B cell (primary cell): Measurements from ENCODE around the gene STAT5B. TPM values are rescaled to one million over a fixed set of nuclear protein-coding genes. Genes with fewer than 3 reads are reported as not detected.

Experiments used
- ATAC-seq: fragments of 200-7000 bp; cut with Tn5 transposase; one replicate; pipeline ENCODE4 v1.10.0; 2021; ENCODE audit warnings: low read depth, mild to moderate bottlenecking, moderate number of reproducible peaks, moderate library complexity
- CTCF ChIA-PET: fragments of 350-600 bp; sonication (Branson Sonifier 250); formaldehyde crosslinking; loops from one replicate; lab custom pipeline; 2021; ENCODE audit warnings: antibody characterized with exemption, inconsistent platforms; lab: Charles Lee
- POLR2A ChIA-PET: fragments of 350-600 bp; sonication (Branson Sonifier 250); formaldehyde crosslinking; loops from one replicate; lab custom pipeline; 2021; ENCODE audit warnings: antibody characterized with exemption; lab: Charles Lee
- DNase-seq: peaks from one replicate; pipeline ENCODE4 v3.0.0; 2013
- H2AFZ ChIP-seq: 2 replicates; pipeline ENCODE4 v1.6.1; 2012; ENCODE audit warnings: mild to moderate bottlenecking, low read depth, low read length; ENCODE audit not compliant: insufficient read depth, poor library complexity, severe bottlenecking
- H3K27ac ChIP-seq, 2 donors: 1 replicate in 1 of 2; 2 replicates in 1 of 2; pipeline ENCODE4 v1.5.1; 2012 to 2013; ENCODE audit warnings: low read length in 2 of 2, mild to moderate bottlenecking in 2 of 2, moderate library complexity in 1 of 2
- H3K27me3 ChIP-seq, 4 experiments: fragments of 200-600 bp in 1 of 4; sonication (generic) in 1 of 4; replicated peaks in 1 of 4; 1 replicate in 2 of 4; 2 replicates in 2 of 4; pipeline versions ENCODE4 v1.6.1 to v1.7.0; 2013 to 2016; ENCODE audit warnings: low read length in 3 of 4, mild to moderate bottlenecking in 2 of 4, mixed read lengths in 1 of 4, moderate library complexity in 1 of 4; ENCODE audit not compliant: insufficient read depth in 4 of 4, control insufficient read depth in 3 of 4; ENCODE audit errors: control extremely low read depth in 1 of 4
- H3K36me3 ChIP-seq, 2 experiments: replicated peaks in 1 of 2; 1 replicate in 1 of 2; 2 replicates in 1 of 2; pipeline versions ENCODE4 v1.6.1 to v1.7.1; 2013; ENCODE audit warnings: low read length in 1 of 2; ENCODE audit not compliant: insufficient read depth in 2 of 2, control insufficient read depth in 1 of 2; ENCODE audit errors: control extremely low read depth in 1 of 2, extremely low read depth in 1 of 2
- H3K4me1 ChIP-seq, 2 donors: fragments of 200-600 bp in 1 of 2; sonication (generic) in 1 of 2; 1 replicate in 1 of 2; 2 replicates in 1 of 2; pipeline versions ENCODE4 v1.5.1 to v1.6.1; 2013 to 2017; ENCODE audit warnings: low read length in 2 of 2; ENCODE audit not compliant: control insufficient read depth in 2 of 2, insufficient read depth in 2 of 2
- H3K4me2 ChIP-seq: replicated peaks from 2 replicates; pipeline ENCODE3; 2012; ENCODE audit warnings: mild to moderate bottlenecking, low read depth, low read length; ENCODE audit not compliant: poor library complexity, severe bottlenecking
- H3K4me3 ChIP-seq, 5 experiments: fragments of 200-600 bp in 1 of 5; sonication (generic) in 1 of 5; 1 replicate in 3 of 5; 2 replicates in 2 of 5; pipeline versions ENCODE4 v1.5.1 to v1.7.0; 2011 to 2016; ENCODE audit warnings: low read length in 4 of 5, mild to moderate bottlenecking in 4 of 5, low read depth in 2 of 5, control low read depth in 1 of 5, moderate library complexity in 1 of 5; ENCODE audit not compliant: insufficient read depth in 1 of 5; ENCODE audit errors: control extremely low read depth in 1 of 5, extremely low read depth in 1 of 5
- H3K79me2 ChIP-seq: fragments of 200-600 bp; sonication (generic); one replicate; pipeline ENCODE4 v1.6.0; 2016; ENCODE audit warnings: low read length; ENCODE audit not compliant: control insufficient read depth, insufficient read depth
- H3K9ac ChIP-seq: fragments of 200-600 bp; sonication (generic); 2 replicates; pipeline ENCODE4 v1.6.1; 2017; ENCODE audit warnings: mild to moderate bottlenecking, low read length, moderate library complexity
- H3K9me3 ChIP-seq, 3 donors: one replicate each; pipeline versions ENCODE4 v1.6.1 to v1.7.1; 2013; ENCODE audit warnings: low read length in 2 of 3; ENCODE audit not compliant: control insufficient read depth in 2 of 3, insufficient read depth in 1 of 3; ENCODE audit errors: control extremely low read depth in 1 of 3
- H4K20me1 ChIP-seq: 2 replicates; pipeline ENCODE4 v1.6.0; 2012; ENCODE audit warnings: mild to moderate bottlenecking, low read length; ENCODE audit not compliant: insufficient read depth, control insufficient read depth, poor library complexity, severe bottlenecking
- H3K27ac Mint-ChIP-seq: one replicate; pipeline ENCODE4 v1.8.0; 2021; ENCODE audit warnings: mixed read lengths
- H3K27me3 Mint-ChIP-seq: one replicate; pipeline ENCODE4 v1.8.0; 2021; ENCODE audit warnings: mixed read lengths
- H3K4me1 Mint-ChIP-seq: one replicate; pipeline ENCODE4 v1.8.0; 2021; ENCODE audit warnings: mixed read lengths
- H3K4me3 Mint-ChIP-seq: one replicate; pipeline ENCODE4 v1.8.0; 2021; ENCODE audit warnings: mixed read lengths
- H3K9me3 Mint-ChIP-seq: one replicate; pipeline ENCODE4 v1.8.0; 2022; ENCODE audit warnings: mixed read lengths; ENCODE audit not compliant: insufficient read depth
- CTCF ChIP-seq: fragments of 200-600 bp; IDR thresholded peaks from one replicate; pipeline ENCODE4 v1.8.0; 2022; ENCODE audit warnings: antibody characterized with exemption, mild to moderate bottlenecking
- EZH2 ChIP-seq: IDR thresholded peaks from 2 replicates; pipeline ENCODE4 v1.6.1; 2012; ENCODE audit warnings: borderline replicate concordance, low read depth, mild to moderate bottlenecking, moderate library complexity, low read length; ENCODE audit not compliant: insufficient read depth, poor library complexity, severe bottlenecking
- WGBS: methylation state at CpG from one replicate; pipeline ENCODE4 v1.1.5; 2013; ENCODE audit warnings: missing lambda C conversion rate; ENCODE audit not compliant: insufficient coverage; 5-methylcytosine and 5-hydroxymethylcytosine counted together
- intact Hi-C: fragments of 100-400 bp; cut with micrococcal nuclease; formaldehyde crosslinking; loops from one replicate; pipeline ENCODE4 v1.10.0; 2022
- polyA plus RNA-seq: library from polyadenylated mRNA; depleted of rRNA; stranded (reverse); fragments of >200 nt; gene quantifications from 2 replicates; pipeline ENCODE4 v1.2.3, GENCODE V29; 2012
- total RNA-seq, 2 donors: library from RNA; stranded (reverse); fragments of 120-200 nt in 1 of 2; gene quantifications; 1 replicate in 1 of 2; 2 replicates in 1 of 2; pipeline versions ENCODE4 v1.2.3 to v1.2.4, GENCODE V29; 2013 to 2022

Gene STAT5B
- total and polyA plus RNA-seq, 2 donors (not counting 1 experiment from before 2014, with no cell fraction given), result 70.0 to 103 TPM

GRCh38 chr17:42203354-42203753 is 72.8 kb downstream of the STAT5B start:
- TF ChIP-seq CTCF (no peak), EZH2 (no peak)
- ATAC-seq (no peak), DNase-seq (no peak)
- Histone ChIP-seq H3K9me3 (no peaks in the 10 kb centered on the region), H3K27ac (no peak overlapping the region), H3K36me3 (peaks cover 1 to 28% of the 10 kb centered on the region in 2 experiments), H3K4me3 (no peak overlapping the region), H3K4me2 (no peak overlapping the region), H4K20me1 (no peaks in the 10 kb centered on the region), H2AFZ (no peak overlapping the region), H3K4me1 (peaks cover 11 to 13% of the 10 kb centered on the region in 2 donors), H3K27me3 (no peaks in the 10 kb centered on the region), H3K79me2 (no peaks in the 10 kb centered on the region), H3K9ac (no peak overlapping the region)
- intact Hi-C loops, result no loop called here
- 100% methylated on average over 1 of the region's 2 CpGs for WGBS
- no peaks in the 10 kb centered on the region for H3K9me3 Mint-ChIP-seq
- no peaks in the 10 kb centered on the region for H3K27me3 Mint-ChIP-seq
- CTCF ChIA-PET, result no interaction called here
- no peak overlapping the region for H3K4me3 Mint-ChIP-seq
- H3K4me1 Mint-ChIP-seq, result peaks cover 14% of the 10 kb centered on the region
- no peak overlapping the region for H3K27ac Mint-ChIP-seq
- POLR2A ChIA-PET, result no interaction called here

GRCh38 chr17:42202696-42203095 is 73.5 kb downstream of the STAT5B start:
- Histone ChIP-seq H3K4me1 (peaks cover 11 to 15% of the 10 kb centered on the region in 2 donors), H3K9me3 (no peaks in the 10 kb centered on the region), H3K79me2 (no peaks in the 10 kb centered on the region), H3K4me3 (no peak overlapping the region), H3K27ac (no peak overlapping the region), H2AFZ (no peak overlapping the region), H3K9ac (no peak overlapping the region), H3K4me2 (no peak overlapping the region), H3K27me3 (no peaks in the 10 kb centered on the region), H3K36me3 (peaks cover 1 to 24% of the 10 kb centered on the region in 2 experiments), H4K20me1 (no peaks in the 10 kb centered on the region)
- TF ChIP-seq EZH2 (no peak), CTCF (no peak)
- H3K27me3 Mint-ChIP-seq, result no peaks in the 10 kb centered on the region
- H3K27ac Mint-ChIP-seq, result no peak overlapping the region
- DNase-seq (no peak), ATAC-seq (no peak)
- WGBS, result 100% methylated on average over 2 of the region's 5 CpGs
- no peaks in the 10 kb centered on the region for H3K9me3 Mint-ChIP-seq
- peaks cover 17% of the 10 kb centered on the region for H3K4me1 Mint-ChIP-seq
- intact Hi-C loops, result no loop called here
- ChIA-PET POLR2A (no interaction called here), CTCF (interaction anchor here (0.8 kb wide), 1 partner anchor 9 kb away, joined by 3 read pairs; the partner anchor contains the start of gene GHDC)
- H3K4me3 Mint-ChIP-seq, result no peak overlapping the region
